HG03066 (cell line): Measurements from ENCODE around the gene SPATA25.
"Not testable (repeated sequence)": the region's sequence is repeated elsewhere in the genome, so short reads cannot be mapped to it uniquely, and the experiment has no call there.

Source experiments
- ATAC-seq: cut with Tn5 transposase; IDR thresholded peaks from one replicate; pipeline ENCODE4 v1.9.1; 2021; ENCODE audit warnings: low read depth; ENCODE audit not compliant: unreplicated experiment

Gene SPATA25

DNA sequence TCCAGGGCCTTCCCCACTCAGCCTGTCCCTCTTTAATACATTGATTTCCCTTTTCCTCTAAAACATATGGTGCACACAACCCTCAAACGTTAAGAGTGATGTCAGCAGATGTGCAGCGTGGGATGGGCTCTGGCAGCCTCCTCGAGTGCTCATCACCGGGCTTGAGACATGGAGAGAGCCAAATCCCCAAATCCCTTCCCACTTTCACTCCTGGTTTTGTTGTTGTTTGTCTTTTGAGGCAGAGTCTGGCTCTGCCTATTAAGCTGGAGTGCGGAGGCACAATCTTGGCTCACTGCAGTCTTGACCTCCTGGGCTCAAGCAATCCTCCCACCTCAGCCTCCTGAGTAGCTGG is 30.3 kb upstream of the SPATA25 start:
- no peak for ATAC-seq

DNA sequence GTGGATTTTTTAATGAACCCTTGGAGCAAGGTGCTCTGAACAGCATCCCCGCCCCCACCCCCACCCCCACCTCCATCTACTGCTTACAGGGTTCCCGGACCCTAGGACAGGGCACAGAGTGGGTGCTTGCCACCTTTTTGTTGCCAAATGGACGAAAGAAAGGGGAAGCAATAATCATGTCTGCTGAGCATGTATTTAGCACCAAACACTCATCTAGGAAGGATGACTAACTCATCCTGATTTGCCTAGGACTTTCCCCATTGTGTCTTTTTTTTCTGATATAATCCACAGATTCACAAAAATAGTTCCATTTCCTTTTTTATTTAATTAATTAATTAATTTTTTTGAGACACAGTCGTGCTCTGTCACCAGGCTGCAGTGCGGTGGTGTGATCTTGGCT is 25.7 kb upstream of the SPATA25 start:
- ATAC-seq: no peak

DNA sequence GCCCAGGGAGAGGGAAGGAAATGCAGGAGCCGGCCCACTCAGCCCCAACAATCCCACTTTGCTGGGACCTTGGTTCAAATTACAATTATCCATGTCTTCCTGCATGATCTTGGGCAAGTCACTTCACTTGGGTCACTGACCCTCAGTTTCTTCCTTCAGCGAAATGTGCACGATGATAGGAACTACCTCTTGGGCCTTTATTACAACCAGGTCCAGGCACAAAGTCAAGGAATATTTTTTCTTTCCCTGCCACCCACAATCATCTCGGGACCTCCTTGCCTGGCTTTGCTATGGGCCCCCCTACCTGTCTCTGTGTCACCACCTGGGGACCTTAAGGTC is 24.9 kb upstream of the SPATA25 start:
- no peak for ATAC-seq

DNA sequence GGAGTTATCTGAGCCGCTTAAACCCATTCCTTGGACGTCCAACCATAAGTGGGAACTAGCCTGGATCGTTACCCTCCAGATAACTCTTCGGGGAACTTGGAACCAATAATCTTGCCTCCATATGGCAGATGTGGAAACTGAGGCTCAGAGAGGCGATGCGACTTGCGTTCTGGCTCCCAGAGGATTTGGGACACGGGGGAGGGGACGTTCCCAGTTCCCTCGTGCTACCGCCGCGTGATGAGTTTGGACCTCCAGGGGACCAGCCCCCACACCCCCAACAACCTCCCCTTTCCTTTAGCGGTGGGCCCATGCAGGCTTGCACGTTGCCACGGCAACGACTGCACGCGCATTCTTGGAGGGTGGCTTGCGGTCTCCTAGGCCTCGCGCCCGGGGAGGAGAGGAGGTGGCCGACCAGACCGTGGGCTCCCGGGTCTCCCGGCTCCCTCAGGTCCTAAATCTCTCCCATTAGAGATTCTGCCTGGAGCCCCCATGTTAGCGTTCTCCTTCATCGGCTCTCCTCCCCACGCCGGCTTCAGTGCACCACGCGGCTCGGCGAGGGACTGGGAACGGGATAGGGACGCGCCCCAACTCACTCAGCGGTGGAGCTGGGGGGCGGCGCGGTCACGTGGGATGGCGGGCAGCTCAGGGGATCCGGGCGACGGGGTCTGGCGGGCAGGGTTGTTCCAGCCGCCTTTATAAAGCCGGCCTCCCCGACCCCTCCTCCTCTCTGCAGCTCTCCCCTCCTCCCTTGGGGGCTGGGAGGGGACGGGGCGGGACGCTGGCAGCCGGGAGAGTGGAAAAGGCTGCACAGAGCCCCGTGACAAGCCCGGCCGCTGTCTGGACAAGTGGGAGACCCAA is 24.3 kb upstream of the SPATA25 start, which contains the start of gene PLTP:
TSS of gene PLTP (minus strand) at position 670 of the 858 bp plus-strand sequence. CDS start 703 bp downstream, outside the sequence.
- no peak for ATAC-seq

DNA sequence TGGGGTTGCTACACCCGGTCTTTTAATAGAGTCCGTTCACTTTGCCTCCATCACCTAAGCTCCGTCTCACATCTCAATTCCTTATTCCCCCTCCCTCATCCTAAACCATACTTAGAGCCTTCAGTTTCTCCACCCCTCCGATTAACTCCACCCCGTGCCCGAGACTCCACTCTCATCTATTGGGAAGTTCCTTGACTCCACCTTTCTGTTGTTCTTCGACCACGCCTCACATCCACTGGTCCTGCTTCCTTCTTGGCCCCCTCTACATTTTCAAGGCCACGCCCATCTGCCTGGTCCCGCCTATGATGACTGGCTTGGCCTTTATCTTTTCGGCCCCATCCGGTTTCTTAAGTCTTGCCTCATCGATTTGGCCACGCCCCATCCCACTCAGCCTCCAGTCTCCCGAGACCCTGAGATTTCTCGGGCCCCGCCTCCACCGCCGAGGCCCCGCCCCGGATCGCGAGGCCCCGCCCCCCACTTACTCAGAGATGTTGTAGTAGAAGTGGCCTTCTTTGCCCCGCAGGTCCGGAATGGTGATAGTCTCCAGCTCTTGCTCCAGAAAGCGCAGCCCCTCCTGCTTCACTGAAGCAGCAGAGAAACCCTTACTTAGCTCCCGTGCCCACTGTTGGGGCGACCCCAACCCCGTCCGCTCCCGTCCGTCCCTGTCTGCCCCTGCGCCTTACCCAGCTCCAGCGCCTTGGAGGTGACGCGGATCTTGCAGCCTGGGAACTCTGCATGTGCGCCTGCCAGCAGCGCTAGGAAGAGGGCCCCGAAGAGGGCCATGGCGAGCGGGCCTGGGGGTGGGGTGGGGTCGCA is 23.5 kb upstream of the SPATA25 start:
- peak; percentile 85 for ATAC-seq

DNA sequence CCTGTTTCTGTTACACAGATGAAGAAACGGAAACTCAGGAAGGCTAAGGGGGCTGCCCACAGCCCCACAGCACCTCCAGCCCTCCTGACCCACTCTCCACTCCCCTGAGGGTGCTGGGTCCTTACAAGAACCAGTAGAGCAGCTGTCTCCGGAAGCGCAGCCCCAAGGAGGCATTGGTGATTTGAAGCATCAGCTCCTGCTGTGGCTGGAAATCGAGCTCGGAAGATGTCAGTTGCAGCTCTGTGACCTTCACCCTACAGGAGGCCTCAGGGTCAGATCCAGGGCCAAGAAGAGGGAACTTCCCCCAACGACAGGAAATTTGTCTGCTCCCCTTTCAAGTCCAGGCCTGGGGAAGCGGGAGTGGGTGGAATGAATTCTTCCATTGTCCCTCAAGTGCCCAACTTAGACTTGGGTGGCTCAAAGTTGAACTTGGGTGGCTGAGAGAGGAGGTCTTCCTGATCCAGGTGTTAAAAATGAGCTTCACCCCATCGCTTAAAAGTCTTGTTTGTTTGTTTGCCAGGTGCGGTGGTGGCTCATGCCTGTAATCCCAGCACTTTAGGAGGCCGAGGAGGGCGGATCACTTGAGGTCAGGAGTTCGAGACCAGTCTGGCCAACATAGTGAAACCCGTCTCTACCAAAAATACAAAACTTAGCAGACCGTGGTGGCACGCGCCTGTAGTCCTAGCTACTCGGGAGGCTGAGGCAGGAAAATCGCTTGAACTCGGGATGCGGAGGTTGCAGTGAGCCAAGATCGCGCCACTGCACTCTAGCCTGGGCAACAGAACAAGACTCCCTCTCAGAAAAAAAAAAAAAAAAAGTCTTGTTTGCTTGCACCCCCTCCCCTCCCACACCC is 22.6 kb upstream of the SPATA25 start:
- no peak for ATAC-seq

DNA sequence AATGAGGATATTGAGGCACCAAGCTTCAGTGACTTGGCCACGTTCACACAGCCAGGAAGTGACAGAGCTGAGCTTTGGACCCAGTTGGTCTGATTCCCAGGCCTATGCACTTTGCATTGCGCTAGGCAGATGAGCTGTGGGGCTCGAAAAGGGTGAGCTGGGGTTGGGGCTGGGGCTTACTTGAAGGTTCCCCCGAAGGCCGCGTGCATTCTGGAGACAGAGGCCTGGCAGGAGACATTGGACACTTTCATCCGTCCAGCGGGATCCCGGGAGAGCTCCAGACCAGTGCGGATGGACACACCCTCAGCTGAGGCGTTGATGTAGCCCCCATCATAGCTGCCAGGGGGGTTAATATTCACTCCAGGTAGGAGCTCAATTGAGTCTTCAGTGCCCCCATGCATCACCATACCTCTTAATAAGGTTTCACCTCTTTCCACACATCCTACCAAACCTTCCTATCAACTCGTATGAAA is 21.9 kb upstream of the SPATA25 start:
- no peak for ATAC-seq

DNA sequence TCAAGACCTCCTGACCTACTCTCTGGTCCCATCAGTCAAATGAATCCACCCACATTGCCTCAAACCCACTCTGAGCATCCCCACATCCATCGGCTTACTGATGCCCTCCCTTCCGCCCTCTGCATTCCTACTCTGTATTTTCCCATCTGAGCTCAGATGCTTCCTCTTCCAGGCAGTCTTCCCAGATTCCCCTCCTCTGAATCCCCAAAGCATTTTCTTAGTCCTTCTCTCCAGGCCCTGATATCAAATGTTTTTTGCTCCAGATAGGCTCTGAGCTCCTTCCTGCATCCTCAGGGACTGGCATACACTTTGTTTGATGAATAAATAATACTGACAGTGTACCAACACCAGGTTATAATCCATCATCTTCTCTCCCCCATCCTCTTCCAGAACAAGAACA is 20.7 kb upstream of the SPATA25 start:
- no peak for ATAC-seq

DNA sequence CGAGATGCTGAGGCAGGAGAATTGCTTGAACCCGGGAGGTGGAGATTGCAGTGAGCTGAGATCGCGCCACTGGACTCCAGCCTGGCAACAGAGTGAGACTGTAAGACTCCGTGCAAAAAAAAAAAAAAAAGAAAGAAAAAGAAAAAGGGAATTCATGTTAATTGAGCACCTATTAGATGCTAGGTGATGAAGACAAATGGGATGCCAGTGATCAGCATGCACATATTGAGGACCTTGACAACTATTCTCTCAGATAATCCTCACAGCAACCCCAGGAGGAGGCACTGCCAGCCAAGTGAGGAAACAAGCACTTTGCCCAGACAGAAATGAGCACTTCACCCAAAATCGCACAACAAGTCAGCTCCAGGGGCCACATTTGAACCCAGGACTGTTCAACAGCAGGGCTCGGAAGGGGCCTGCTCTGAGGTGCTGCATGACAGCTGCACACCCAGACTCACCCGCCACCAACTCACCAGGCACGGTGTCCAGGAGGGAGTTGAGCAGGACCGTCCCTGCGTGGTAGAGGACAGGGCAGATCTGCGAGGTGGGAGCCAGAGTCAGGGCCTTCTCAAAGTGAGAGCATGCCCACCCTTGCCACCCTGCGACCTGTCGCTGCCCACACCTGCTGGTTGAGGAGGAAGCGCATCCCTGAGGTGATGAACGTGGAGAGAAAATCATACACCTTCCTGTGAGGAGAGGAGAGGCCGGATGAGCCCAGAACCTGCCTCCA is 20.0 kb upstream of the SPATA25 start:
- no peak for ATAC-seq

DNA sequence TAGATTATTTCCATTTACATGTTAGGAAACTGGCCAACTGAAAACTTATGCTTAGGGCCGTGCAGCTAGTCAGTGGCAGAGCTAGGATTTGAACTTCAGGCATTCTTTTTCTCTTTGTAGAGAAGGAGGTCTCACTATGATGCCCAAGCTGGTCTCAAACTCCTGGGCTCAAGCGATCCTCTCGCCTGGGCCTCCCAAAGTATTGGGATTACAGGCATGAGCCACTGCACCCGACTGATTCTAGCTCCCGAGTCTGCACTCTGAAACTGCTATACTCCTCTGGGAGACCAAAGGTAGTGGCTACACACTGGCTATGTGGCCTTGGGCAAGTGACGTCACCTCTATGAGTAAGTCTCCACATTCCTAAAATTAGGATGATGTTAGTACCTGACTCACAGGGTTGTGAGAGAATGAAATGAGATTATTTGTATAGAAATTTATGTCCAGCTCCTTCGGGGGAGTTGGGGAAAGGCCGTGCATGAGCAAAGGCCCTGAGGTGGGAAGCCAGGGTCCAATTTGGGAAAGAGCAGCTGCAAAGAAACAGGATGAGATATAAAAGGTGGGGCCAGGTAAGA is 18.2 kb upstream of the SPATA25 start:
- ATAC-seq: no peak

DNA sequence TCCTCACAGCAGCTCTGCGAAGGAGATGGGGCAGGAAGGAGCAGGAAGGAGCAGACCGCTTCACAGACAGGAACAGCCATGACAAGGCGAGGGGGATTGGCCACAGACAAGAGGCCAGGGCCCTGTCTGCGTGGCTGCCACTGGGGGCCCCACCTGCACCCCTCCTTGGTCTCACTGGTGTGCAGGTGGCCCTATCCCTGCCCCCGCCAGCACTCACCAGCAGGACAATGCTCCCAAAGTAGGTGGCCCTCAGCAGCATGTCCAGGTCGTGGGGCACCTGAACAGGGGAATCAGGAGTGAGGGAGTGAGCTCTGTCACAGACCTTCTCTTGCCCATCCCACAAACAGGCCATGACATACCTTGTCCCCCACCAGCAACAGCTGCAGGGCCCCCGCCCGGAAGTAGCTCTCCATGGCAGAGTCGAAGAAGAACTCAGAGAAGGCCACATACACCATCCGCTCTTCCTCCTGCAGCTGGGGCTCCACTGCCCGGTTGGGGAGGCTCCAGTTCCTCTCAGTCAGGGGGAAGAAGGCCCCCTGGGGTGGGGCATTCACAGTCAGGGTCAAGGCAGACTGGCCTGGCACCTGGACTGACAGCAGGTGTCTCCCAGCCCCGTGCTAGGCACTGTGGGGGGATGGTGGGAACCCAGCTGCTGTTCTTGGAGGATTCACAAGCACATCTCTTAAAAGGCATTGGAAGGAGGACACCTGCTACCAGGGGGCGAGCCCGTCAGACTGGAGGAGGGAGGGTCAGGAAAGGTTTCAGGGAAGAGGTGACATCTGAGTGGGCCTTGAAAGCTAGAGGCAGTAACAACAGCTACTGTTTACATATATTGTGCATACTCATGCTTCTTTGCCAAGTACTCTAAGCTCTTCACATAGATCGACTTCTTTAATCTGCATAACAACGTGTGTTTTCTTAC is 17.4 kb upstream of the SPATA25 start:
- ATAC-seq: no peak

DNA sequence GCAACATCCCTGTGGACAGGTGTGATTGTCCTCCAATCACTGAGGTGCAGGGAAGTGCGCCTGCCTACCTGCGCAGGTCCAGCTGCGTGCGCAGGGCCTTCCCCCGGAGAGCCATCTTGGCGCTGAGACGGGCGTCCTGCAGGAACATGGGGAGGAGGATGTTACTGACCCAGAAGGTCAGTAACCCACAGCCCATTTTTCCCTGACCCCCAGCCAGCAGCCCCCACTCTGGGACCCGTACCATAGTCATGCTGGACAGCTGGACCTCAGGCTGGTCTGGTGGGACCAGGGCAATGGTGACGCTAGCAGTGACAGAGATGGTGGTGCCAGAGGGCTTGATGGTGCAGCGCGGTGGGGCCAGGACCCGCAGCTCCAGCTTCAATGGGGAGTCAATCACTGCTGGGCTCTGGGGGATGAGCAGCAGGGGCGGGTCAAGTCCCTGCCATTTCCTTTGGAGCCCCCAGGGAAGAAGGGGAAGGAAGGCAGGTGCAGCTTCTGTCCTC is 14.8 kb upstream of the SPATA25 start:
- ATAC-seq: no peak

DNA sequence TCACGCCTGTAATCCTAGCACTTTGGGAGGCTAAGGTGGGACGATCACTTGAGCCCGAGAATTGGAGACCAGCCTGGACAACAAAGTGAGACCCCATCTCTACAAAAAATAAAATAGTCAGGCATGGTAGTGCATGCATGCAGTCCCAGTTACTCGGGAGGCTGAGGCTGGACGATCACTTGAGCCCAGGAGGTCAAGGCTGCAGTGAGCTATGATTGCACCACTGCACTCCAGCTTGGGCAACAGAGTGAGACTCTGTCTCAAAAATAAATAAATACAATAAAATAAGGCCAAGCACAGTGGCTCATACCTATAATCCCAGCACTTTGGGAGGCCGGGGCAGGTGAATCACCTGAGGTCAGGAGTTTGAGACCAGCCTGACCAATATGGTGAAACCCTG is 13.9 kb upstream of the SPATA25 start:
- not testable (repeated sequence) for ATAC-seq

DNA sequence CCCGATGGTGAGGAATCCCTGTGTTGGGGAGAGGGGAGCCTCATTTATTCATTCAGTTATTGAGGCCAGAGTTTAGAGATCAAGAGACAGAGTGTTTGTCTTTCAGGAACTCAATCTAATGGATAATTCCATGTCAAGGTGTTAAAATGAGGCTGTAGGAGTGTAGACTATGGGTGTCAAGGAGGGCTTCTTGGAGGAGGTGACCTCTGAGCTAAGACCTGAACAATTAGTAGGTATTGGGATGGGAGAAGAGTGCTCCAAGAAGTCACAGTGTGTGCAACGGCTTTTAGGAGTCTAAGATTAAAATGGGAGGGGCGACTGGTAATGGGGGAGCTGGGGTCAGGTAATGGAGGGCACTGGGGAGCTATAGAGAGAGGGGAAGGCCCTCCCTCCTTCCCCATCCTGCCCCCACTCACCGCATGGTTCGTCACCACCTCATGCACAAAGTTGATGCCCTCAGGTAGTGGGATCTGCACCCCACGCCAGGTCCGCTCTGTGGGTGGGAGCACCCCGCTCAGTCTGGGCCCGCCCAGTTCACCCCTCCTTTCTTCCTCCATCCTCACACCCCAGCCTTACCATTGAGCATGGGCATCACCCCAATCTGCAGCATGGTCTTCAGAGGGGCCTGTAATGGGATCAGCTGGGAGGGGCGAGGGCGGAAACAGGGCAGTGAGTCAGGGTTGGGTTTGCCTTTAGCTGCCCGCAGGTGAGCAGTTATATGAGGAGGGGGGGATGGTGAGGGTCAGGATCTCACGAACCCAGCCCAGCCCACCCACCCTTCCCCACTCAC is 11.8 kb upstream of the SPATA25 start:
- ATAC-seq: no peak

DNA sequence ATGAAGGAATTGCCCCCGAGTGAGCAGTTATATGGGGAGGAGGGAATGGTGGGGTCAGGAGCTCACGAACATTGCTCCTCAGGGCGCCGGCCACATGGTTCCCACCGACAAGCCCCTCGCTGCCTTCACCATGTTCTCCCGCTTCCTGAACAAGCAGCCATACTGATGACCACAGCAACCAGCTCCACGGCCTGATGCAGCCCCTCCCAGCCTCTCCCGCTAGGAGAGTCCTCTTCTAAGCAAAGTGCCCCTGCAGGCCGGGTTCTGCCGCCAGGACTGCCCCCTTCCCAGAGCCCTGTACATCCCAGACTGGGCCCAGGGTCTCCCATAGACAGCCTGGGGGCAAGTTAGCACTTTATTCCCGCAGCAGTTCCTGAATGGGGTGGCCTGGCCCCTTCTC is 10.9 kb upstream of the SPATA25 start:
- no peak for ATAC-seq

DNA sequence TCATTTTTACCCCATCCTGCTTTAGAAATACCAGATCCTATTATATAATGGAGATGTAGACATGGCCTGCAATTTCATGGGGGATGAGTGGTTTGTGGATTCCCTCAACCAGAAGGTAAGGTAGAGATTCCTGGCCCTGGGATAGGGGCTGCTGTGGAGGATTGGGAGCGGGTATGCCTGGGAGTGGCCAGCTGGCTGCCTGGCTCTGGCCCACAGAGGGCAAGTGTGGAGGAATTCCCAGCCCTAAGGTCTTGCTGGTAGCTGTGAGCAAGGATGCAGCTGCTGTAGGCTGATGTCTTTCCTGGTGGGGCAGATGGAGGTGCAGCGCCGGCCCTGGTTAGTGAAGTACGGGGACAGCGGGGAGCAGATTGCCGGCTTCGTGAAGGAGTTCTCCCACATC is 10.3 kb upstream of the SPATA25 start:
- no peak for ATAC-seq

DNA sequence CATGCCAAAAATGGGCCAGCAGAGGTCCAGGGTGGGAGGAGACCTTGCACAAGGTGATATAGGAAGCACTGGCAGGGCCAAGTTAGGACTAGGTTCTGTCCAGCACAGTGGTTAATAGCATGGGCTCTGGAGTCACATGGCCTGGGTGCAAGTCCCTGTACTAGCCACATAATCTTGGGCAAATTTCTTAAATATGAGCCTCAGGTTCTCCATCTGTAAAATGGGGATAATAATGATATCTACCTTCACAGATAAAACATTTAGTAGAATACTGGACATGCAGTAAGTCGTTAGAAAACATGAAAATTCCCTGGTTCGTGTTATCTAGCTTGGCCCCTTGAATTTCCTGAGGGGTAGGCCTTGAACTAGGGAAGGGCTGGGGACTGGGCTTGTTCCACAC is 9.9 kb upstream of the SPATA25 start:
- ATAC-seq: no peak

DNA sequence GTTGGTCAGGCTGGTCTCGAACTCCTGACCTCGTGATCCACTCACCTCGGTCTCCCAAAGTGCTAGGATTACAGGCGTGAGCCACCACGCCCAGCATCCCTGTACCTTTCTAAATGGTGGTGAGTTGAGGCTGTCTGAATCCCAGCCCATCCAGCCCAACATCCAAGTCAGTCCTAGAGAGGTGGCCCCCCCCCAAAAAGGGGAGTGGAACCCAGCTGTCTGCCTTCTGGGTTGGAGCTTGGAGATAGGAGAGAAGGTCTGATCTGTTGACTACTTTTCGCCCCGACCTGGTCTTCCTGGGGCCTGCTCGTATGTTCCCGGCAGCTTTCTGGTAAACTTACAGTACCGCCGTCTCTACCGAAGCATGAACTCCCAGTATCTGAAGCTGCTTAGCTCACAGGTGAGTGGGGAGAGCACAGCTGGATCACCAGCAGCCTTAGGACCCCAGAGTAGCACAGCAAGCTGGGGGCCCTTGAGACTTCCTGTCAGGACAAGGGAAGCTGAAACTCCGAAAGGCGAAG is 9.3 kb upstream of the SPATA25 start:
- no peak for ATAC-seq
